Effector CD4-positive, alpha-beta T cell (primary cell): ENCODE results near the gene AMMECR1L.
"Not testable (repeated sequence)": the region's sequence is repeated elsewhere in the genome, so short reads cannot be mapped to it uniquely, and the experiment has no call there.

ENCODE experiments used
- DNase-seq: peaks from one replicate; pipeline ENCODE4 v3.0.0-alpha.2; 2020

The AMMECR1L gene

GRCh38 chr2:127840893-127841292 is 44.9 kb downstream of the AMMECR1L start:
- no peak for DNase-seq

DNA sequence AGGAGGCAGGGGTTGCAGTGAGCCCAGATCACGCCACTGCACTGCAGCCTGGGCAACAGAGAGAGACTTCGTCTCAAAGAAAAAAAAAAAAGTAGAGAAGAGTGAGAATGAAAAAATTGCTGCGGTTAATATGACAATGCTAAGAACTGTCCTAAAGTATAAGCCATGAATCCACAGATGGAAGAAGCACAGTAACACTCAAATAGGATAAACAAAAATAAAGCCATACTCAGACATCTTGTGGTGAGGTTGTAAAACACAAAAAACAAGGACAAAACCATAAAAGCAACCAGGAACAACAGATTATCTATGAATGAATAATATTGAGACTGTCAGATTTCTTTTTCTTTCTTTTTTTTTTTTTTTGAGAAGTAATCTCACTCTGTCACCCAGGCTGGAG is 50.8 kb downstream of the AMMECR1L start:
- DNase-seq, result no peak

- peak; percentile 43 for DNase-seq
Measured at GRCh38 chr2:127829845-127830246, 55.9 kb downstream of the AMMECR1L start.

DNA sequence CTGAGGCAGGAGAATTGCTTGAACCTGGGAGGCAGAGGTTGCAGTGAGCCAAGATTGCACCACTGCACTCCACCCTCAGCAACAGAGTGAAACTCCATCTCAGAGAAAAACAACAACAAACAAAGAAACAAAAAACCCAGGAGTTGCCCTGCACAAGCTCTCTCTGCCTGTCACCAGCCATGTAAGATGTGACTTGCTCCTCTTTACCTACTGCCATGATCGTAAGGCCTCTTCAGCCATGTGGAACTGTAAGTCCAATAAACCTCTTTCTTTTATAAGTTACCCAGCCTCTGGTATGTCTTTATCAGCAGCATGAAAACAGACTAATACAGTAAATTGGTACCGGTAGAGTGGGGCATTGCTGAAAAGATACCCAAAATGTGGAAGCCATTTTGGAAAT is 59.0 kb downstream of the AMMECR1L start:
- DNase-seq, result not testable (repeated sequence)

DNA sequence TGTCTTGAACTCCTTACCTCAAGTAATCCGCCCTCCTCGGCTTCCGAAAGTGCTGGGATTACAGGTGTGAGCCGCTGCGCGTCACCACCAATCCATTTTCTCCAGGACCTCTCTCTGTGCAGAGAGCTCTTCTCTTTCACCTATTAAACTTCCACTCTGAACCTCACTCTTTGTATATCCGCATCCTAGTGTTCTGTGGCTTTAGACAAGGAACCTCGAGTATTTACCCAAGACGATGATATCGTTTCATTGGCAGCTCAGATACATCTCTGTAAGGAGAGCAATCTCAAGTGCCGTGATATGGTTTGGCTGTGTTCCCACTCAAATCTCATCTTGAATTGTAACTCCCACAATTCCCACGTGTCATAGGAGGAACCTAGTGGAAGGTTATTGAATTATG is 59.7 kb downstream of the AMMECR1L start:
- no peak for DNase-seq

DNA sequence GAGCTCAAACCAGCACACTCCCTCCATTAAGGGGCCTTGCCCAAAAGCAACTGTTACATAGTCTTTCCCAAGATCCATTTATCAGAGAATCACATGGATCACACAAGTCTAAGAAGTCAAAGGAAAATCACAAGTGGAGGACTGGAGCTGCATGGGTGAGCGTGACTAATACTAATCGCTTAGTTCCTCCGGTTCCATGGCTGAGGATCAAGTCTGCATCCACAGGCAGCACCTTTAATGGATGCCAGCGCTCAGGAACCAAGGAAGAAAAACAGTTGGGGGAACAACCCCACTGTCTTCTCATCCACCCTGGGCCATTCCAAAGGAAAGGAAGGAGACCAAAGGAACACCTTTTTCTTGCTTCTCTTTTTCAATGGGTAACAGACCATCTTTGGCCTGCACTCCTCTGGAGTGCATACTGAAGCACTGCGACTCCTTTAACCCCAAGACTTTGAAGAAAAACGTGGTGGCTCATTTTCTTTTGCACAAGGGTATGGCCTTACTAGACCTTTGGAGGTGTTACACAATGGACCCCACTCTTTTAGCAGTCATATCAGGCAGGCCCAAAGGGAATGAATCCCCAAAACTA is 65.6 kb downstream of the AMMECR1L start:
- no peak for DNase-seq

DNA sequence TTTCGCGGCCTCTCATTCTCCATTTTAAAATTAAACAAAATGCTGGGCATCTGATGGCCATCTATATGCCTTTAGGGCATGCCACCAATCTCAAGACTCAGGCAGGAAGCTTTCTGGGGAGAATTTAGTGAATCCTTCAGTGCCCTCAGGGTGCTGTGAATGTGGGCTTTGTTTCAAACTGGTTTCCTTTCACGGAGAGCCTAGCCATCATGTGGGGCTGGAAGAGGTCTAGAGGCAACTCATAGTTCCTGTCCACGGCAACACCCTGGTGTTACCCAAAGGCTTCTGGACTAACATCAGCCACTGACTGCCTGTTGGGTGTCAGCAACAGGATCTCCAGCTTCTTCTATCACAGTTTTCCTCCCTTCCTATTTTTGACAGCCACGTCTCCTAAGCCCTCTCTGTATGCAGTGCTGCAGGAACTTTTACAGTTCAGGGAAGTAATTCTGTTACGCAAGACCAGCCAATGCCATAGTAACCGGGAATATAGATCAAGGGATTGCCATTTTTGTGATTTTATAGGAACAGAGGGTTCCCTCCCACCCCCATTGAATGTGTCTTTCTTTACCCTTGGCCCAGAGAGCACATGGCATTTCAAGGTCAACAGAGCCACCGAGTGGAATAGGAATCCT is 66.8 kb downstream of the AMMECR1L start:
- DNase-seq, result no peak

- DNase-seq, result no peak
Measured at GRCh38 chr2:127818241-127818640, 67.5 kb downstream of the AMMECR1L start.

- DNase-seq, result no peak
Measured at GRCh38 chr2:127814677-127815076, 71.1 kb downstream of the AMMECR1L start.

GRCh38 chr2:127812441-127812840 is 73.3 kb downstream of the AMMECR1L start:
- DNase-seq, result not testable (repeated sequence)
